Esophagus muscularis mucosa (tissue), 4 donors: ENCODE data around the gene NOL7. TPM values are rescaled to one million over a fixed set of nuclear protein-coding genes. Genes with fewer than 3 reads are reported as not detected.

Source experiments
- DNase-seq: peaks from one replicate; pipeline ENCODE4 v3.0.0-alpha.2; 2017; ENCODE audit errors: extremely low spot score
- H3K27ac ChIP-seq, 4 donors: fragments of 200-600 bp; sonication (generic); replicated peaks in 1 of 4; 1 replicate in 3 of 4; 2 replicates in 1 of 4; pipeline ENCODE4 v1.5.1; 2016 to 2019; ENCODE audit warnings: mild to moderate bottlenecking in 1 of 4
- H3K27me3 ChIP-seq, 4 donors: fragments of 200-600 bp; sonication (generic); one replicate each; pipeline versions ENCODE4 v1.5.1 to v1.6.0; 2016 to 2019
- H3K36me3 ChIP-seq, 4 donors: fragments of 200-600 bp; sonication (generic); one replicate each; pipeline ENCODE4 v1.5.1; 2016 to 2019
- H3K4me1 ChIP-seq, 4 donors: fragments of 200-600 bp; sonication (generic); one replicate each; pipeline ENCODE4 v1.5.1; 2016 to 2019
- H3K4me3 ChIP-seq, 4 donors: fragments of 200-600 bp; sonication (generic); 1 replicate in 2 of 4; 2 replicates in 2 of 4; pipeline ENCODE4 v1.5.1; 2016 to 2019; ENCODE audit warnings: mild to moderate bottlenecking in 4 of 4, moderate library complexity in 1 of 4
- H3K9me3 ChIP-seq, 4 donors: fragments of 200-600 bp; sonication (generic); 1 replicate in 3 of 4; 2 replicates in 1 of 4; pipeline ENCODE4 v1.5.1; 2016 to 2019
- CTCF ChIP-seq, 3 experiments: fragments of 200-600 bp in 2 of 3; fragments of 450-650 bp in 1 of 3; sonication (generic) in 2 of 3; IDR thresholded peaks; one replicate each; pipeline ENCODE4 v1.5.1; 2017 to 2019; ENCODE audit warnings: antibody characterized with exemption in 3 of 3, mild to moderate bottlenecking in 2 of 3, moderate library complexity in 1 of 3
- EP300 ChIP-seq: sonication (generic); formaldehyde crosslinking; IDR thresholded peaks from one replicate; pipeline ENCODE4 v1.6.1; 2017; ENCODE audit warnings: antibody characterized with exemption
- POLR2A ChIP-seq: fragments of 450-650 bp; IDR thresholded peaks from one replicate; pipeline ENCODE4 v1.6.1; 2017; ENCODE audit warnings: antibody characterized with exemption, moderate library complexity, mild to moderate bottlenecking, low read depth
- POLR2AphosphoS5 ChIP-seq, 2 donors: sonication (generic); formaldehyde crosslinking; IDR thresholded peaks; one replicate each; pipeline ENCODE4 v1.6.1; 2017; ENCODE audit warnings: antibody characterized with exemption in 2 of 2
- WGBS: methylation state at CpG from one replicate; pipeline ENCODE4 v1.1.5; 2018; 5-methylcytosine and 5-hydroxymethylcytosine counted together
- intact Hi-C: fragments of 100-400 bp; cut with DNase I; formaldehyde crosslinking; loops from one replicate; pipeline ENCODE4 v1.15.1; 2023
- total RNA-seq, 4 donors: library from RNA; depleted of rRNA; stranded (reverse); fragments of >200 nt; gene quantifications; one replicate each; pipeline versions ENCODE4 v1.1.0 to v1.2.1, GENCODE V29; 2016

Gene NOL7
- total RNA-seq, 4 donors from 2014 or later, result 67.3 to 97.2 (median 74.8) TPM

- H3K36me3 ChIP-seq, result no peaks in the 10 kb centered on the region
- intact Hi-C loops, result no loop called here
- H3K27ac ChIP-seq, result no peak overlapping the region
- no peak for DNase-seq
- H3K4me3 ChIP-seq, result no peak overlapping the region
- peaks cover 13 to 25% (median 17%) of the 10 kb centered on the region in 4 donors for H3K4me1 ChIP-seq
- 93% methylated on average over 7 of the region's 7 CpGs for WGBS
- no peaks in the 10 kb centered on the region for H3K9me3 ChIP-seq
- no peak for TF ChIP-seq POLR2AphosphoS5 (IDR thresholded peaks at IDR 0.05)
- no peak for TF ChIP-seq POLR2A
- TF ChIP-seq EP300, result no peak
- no peak for TF ChIP-seq CTCF (IDR thresholded peaks at IDR 0.05)
- H3K27me3 ChIP-seq, result no peaks in the 10 kb centered on the region
Observed at GRCh38 chr6:13572240-13572639, 42.9 kb upstream of the NOL7 start.

GRCh38 chr6:13572951-13573654 is 42.0 kb upstream of the NOL7 start:
- Histone ChIP-seq H3K27ac (peak overlapping the region; percentile 92 to 99 (median 97)), H3K9me3 (no peaks in the 10 kb centered on the region), H3K4me3 (peak overlapping the region; percentile 74 to 96 (median 86)), H3K4me1 (peaks cover 13 to 25% (median 17%) of the 10 kb centered on the region in 4 donors), H3K27me3 (no peaks in the 10 kb centered on the region), H3K36me3 (no peaks in the 10 kb centered on the region)
- no peak for DNase-seq
- 82% methylated on average over 16 of the region's 16 CpGs for WGBS
- TF ChIP-seq CTCF (IDR thresholded peaks at IDR 0.05), result no peak
- TF ChIP-seq POLR2AphosphoS5 (IDR thresholded peaks at IDR 0.05), result no peak
- no peak for TF ChIP-seq EP300
- TF ChIP-seq POLR2A, result no peak
- intact Hi-C loops, result no loop called here

- H3K4me1 ChIP-seq, result peaks cover 13 to 25% (median 17%) of the 10 kb centered on the region in 4 donors
- no peaks in the 10 kb centered on the region for H3K27me3 ChIP-seq
- 7% methylated on average over 14 of the region's 14 CpGs for WGBS
- TF ChIP-seq EP300 (no peak), POLR2A (no peak), POLR2AphosphoS5 (IDR thresholded peaks at IDR 0.05) (peak in 1 of 2 donors; percentile 6), CTCF (IDR thresholded peaks at IDR 0.05) (no peak)
- no peaks in the 10 kb centered on the region for H3K9me3 ChIP-seq
- no peaks in the 10 kb centered on the region for H3K36me3 ChIP-seq
- intact Hi-C loops, result no loop called here
- DNase-seq, result no peak
- H3K4me3 ChIP-seq, result peak overlapping the region; percentile 74 to 96 (median 86)
- peak overlapping the region; percentile 92 to 99 (median 97) for H3K27ac ChIP-seq
Observed at GRCh38 chr6:13573669-13574110, 41.4 kb upstream of the NOL7 start.

GRCh38 chr6:13574149-13574570 is 41.0 kb upstream of the NOL7 start:
- intact Hi-C loops, result no loop called here
- no peaks in the 10 kb centered on the region for H3K9me3 ChIP-seq
- 7% methylated on average over 7 of the region's 46 CpGs for WGBS
- DNase-seq, result peak; percentile 96
- peaks cover 13 to 25% (median 17%) of the 10 kb centered on the region in 4 donors for H3K4me1 ChIP-seq
- no peaks in the 10 kb centered on the region for H3K27me3 ChIP-seq
- H3K4me3 ChIP-seq, result peak overlapping the region; percentile 74 to 96 (median 86)
- no peaks in the 10 kb centered on the region for H3K36me3 ChIP-seq
- TF ChIP-seq CTCF (IDR thresholded peaks at IDR 0.05), result peak; percentile 56 to 66 (median 63)
- no peak for TF ChIP-seq EP300
- H3K27ac ChIP-seq, result peak overlapping the region; percentile 92 to 99 (median 97)
